WERI-Rb-1 (cell line): ENCODE measurements around the gene HIP1.

Experiments
- DNase-seq: peaks from one replicate; pipeline ENCODE4 v3.0.0-alpha.2; 2020
- H3K27ac ChIP-seq: fragments of 250-450 bp; sonication (Bioruptor Pico); 2 replicates; pipeline ENCODE4 v1.5.1; 2020; ENCODE audit warnings: mild to moderate bottlenecking, moderate library complexity
- H3K27me3 ChIP-seq: fragments of 250-450 bp; sonication (Bioruptor Pico); 2 replicates; pipeline ENCODE4 v1.5.1; 2021; ENCODE audit warnings: mild to moderate bottlenecking, low read depth, moderate library complexity; ENCODE audit not compliant: insufficient read depth, severe bottlenecking
- H3K36me3 ChIP-seq: fragments of 250-450 bp; sonication (Bioruptor Pico); 2 replicates; pipeline ENCODE4 v1.5.1; 2020; ENCODE audit warnings: mild to moderate bottlenecking, moderate library complexity
- H3K4me3 ChIP-seq: 2 replicates; pipeline ENCODE4 v1.5.1; 2011; ENCODE audit warnings: low read depth, mild to moderate bottlenecking, control low read depth, low read length
- H3K9me3 ChIP-seq: fragments of 250-450 bp; sonication (Bioruptor Pico); 2 replicates; pipeline ENCODE4 v1.5.1; 2021; ENCODE audit warnings: mild to moderate bottlenecking, moderate library complexity; ENCODE audit not compliant: severe bottlenecking
- TF ChIP-seq, protein P1 (sequence below): IDR thresholded peaks from 2 replicates; pipeline ENCODE4 v1.5.1; 2011; ENCODE audit warnings: low read depth, mild to moderate bottlenecking, control low read depth, inconsistent platforms, low read length

HIP1 gene

DNA sequence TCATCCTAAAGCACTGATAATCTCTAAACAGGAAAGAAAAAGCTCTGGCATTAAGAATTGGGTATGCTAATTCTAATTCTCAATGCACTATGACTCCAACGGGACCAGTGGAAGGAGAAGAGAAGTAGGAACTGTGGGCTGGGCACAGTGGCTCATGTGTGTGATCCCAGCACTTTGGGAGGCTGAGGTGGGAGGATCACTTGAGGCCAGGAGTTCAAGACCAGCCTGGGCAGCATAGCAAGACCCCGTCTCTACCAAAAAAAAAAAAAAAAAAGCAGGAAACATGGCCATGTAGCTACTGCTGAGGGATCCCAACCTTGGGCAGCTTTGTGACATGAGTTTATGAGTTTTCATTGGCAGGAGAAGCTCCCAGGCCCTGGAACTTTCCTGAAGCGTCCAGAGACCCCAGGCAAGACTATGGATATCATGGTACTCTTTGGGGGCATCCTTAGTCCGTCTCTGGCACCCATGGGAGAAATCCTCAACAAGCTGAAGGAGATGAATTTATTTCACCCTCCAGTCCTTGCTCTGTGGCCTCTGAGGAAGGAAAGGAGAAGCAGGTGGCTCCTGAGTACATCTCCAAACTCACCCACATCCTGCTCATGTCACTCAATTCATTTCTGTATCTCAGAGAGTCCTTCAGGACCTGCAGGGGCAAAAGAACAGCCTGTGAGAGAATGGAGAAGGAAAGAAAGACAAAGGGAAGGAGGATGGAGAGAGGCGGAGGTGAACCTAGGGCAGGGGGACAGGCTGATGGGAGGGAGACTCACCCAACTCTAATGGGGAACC lies 147.1 kb downstream of the HIP1 start:
- TF ChIP-seq, protein P1, sequence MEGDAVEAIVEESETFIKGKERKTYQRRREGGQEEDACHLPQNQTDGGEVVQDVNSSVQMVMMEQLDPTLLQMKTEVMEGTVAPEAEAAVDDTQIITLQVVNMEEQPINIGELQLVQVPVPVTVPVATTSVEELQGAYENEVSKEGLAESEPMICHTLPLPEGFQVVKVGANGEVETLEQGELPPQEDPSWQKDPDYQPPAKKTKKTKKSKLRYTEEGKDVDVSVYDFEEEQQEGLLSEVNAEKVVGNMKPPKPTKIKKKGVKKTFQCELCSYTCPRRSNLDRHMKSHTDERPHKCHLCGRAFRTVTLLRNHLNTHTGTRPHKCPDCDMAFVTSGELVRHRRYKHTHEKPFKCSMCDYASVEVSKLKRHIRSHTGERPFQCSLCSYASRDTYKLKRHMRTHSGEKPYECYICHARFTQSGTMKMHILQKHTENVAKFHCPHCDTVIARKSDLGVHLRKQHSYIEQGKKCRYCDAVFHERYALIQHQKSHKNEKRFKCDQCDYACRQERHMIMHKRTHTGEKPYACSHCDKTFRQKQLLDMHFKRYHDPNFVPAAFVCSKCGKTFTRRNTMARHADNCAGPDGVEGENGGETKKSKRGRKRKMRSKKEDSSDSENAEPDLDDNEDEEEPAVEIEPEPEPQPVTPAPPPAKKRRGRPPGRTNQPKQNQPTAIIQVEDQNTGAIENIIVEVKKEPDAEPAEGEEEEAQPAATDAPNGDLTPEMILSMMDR: no peak
- Histone ChIP-seq H3K27ac (no peak overlapping the region), H3K4me3 (no peak overlapping the region)

DNA sequence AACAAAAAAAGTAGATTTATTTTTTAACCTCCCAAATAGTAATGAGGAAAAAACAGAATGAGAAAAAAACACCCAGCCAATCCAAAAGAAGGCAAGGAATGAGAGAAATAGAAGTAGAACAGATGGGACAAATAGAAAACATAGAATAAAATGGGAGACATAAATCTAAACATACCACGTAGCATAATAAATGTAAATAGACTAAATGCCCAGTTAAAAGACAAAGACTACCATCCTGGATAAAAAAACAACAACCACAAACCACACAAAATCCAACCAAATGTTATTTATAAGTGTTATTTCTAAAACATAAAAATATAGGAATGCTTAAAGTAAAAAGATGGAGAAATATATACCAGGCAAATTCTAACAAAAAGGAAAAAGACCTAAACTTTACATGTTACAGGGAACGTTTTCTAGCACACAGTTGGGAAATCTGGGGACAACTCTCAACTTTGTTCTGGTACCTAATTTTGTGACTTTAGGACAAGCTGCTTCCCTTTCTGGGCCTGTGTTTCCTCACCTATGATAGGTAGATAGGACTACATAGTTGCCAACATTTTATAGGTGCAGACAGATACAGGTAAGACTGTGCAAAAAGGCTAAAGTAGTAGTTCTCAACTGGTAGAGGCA lies 148.3 kb downstream of the HIP1 start:
- no peaks in the 10 kb centered on the region for H3K9me3 ChIP-seq
- no peak overlapping the region for H3K27ac ChIP-seq
- H3K36me3 ChIP-seq: peaks cover 34% of the 10 kb centered on the region
- TF ChIP-seq, protein P1: no peak
- no peak for DNase-seq
- no peak overlapping the region for H3K4me3 ChIP-seq
- no peaks in the 10 kb centered on the region for H3K27me3 ChIP-seq

More for the DNA sequence above, 147.1 kb downstream of the HIP1 start:
- H3K9me3 ChIP-seq: no peaks in the 10 kb centered on the region
- no peaks in the 10 kb centered on the region for H3K27me3 ChIP-seq
- peaks cover 28% of the 10 kb centered on the region for H3K36me3 ChIP-seq
- DNase-seq: no peak

DNA sequence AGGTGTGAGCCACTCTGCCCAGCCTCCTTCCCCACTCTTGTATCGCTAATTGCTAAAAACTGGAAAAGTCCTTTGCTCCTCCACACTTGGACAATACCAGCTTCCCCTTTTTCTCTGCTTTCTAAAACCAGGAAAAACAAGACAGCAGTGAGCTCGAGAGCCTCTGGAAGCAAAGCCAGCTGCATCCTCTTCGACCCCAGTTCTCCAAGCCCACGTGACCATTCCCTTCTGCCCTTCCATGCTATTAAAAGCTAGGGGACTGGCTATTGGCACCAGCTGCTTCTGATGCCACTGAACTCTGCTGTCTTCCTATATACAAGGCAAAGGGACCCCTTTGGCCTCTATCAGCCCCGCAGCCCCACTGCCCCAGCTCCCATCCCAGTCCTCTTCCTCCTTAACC lies 154.4 kb downstream of the HIP1 start:
- Histone ChIP-seq H3K27ac (no peak overlapping the region), H3K36me3 (peaks cover 52% of the 10 kb centered on the region), H3K4me3 (no peak overlapping the region), H3K27me3 (no peaks in the 10 kb centered on the region), H3K9me3 (no peaks in the 10 kb centered on the region)
- no peak for DNase-seq
- TF ChIP-seq, protein P1: no peak

DNA sequence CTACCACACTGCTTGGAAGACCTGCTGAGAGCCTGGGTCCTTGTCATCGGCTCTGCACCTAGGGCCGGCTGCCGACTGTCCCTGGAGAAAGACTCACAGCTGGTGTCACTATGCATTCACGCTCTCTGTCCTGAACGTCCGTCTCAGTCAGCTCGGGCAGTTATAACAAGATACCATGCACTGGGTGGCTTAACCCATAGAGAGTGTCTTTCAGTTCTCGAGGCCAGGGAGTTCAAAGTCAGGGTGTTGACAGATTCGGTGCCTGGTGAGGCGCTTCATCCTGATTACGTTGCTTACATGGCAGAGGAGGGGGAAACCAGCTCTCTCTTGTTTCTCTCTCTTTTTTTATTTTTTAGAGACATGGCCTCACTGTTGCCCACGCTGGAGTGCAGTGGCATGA lies 155.5 kb downstream of the HIP1 start:
- Histone ChIP-seq H3K4me3 (no peak overlapping the region), H3K9me3 (no peaks in the 10 kb centered on the region), H3K27me3 (no peaks in the 10 kb centered on the region), H3K36me3 (peaks cover 49% of the 10 kb centered on the region), H3K27ac (no peak overlapping the region)
- no peak for DNase-seq
- TF ChIP-seq, protein P1: no peak

DNA sequence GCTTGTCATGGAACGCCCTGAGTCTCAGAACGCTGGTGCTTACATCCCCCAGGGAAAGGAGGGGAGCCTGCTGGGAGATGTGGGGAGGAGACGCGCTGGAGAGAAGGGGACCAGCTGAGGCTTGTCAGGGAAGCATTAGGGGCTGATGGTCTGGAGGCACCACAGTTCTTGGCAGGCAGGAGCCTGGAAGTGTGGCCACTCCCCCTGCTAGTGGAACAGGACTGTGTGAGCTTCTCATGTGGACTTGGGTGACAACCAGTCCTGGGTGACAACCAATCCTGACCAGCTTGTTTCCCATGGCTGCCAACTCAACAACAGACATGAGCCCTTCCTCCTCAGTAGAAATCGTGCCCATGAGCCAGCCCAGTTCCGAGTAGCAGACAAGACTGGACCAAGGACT lies 158.8 kb downstream of the HIP1 start:
- DNase-seq: no peak
- TF ChIP-seq, protein P1: no peak
- Histone ChIP-seq H3K4me3 (no peak overlapping the region), H3K27me3 (no peaks in the 10 kb centered on the region), H3K27ac (no peak overlapping the region), H3K9me3 (no peaks in the 10 kb centered on the region), H3K36me3 (peaks cover 28% of the 10 kb centered on the region)
